DND-41 (cell line): ENCODE measurements around the gene OGDH.

ENCODE experiments used
- ATAC-seq: fragments of 200-7000 bp; cut with Tn5 transposase; 3 replicates; pipeline ENCODE4 v1.9.1; 2021; ENCODE audit warnings: low read depth; ENCODE audit not compliant: insufficient read depth
- DNase-seq: peaks from one replicate; pipeline ENCODE4 v3.0.0-alpha.2; 2020
- H2AFZ ChIP-seq: 2 replicates; pipeline ENCODE4 v1.6.0; 2012; ENCODE audit warnings: low read depth, low read length
- H3K27ac ChIP-seq: 2 replicates; pipeline ENCODE4 v1.5.1; 2012; ENCODE audit warnings: low read length, inconsistent platforms
- H3K27me3 ChIP-seq: fragments of 200-600 bp; sonication (generic); 2 replicates; pipeline ENCODE4 v1.6.0; 2012; ENCODE audit warnings: low read length, mild to moderate bottlenecking, inconsistent platforms; ENCODE audit not compliant: insufficient read depth, poor library complexity
- H3K36me3 ChIP-seq: 2 replicates; pipeline ENCODE4 v1.5.1; 2012; ENCODE audit warnings: low read length, inconsistent platforms; ENCODE audit not compliant: insufficient read depth
- H3K4me1 ChIP-seq: 2 replicates; pipeline ENCODE4 v1.5.1; 2012; ENCODE audit warnings: mild to moderate bottlenecking, low read length; ENCODE audit not compliant: insufficient read depth
- H3K4me2 ChIP-seq: 2 replicates; pipeline ENCODE4 v1.6.0; 2012; ENCODE audit warnings: mild to moderate bottlenecking, moderate library complexity, low read length, inconsistent platforms; ENCODE audit not compliant: insufficient read depth
- H3K4me3 ChIP-seq, 2 experiments: fragments of 200-600 bp in 1 of 2; shearing (Covaris generic) in 1 of 2; 2 replicates each; pipeline ENCODE4 v1.5.1; 2012 to 2016; ENCODE audit warnings: inconsistent platforms in 2 of 2, low read length in 2 of 2, mild to moderate bottlenecking in 2 of 2, low read depth in 1 of 2, moderate library complexity in 1 of 2
- H3K79me2 ChIP-seq: 2 replicates; pipeline ENCODE4 v1.6.0; 2012; ENCODE audit warnings: low read length, inconsistent platforms; ENCODE audit not compliant: insufficient read depth
- H3K9ac ChIP-seq: 2 replicates; pipeline ENCODE4 v1.6.0; 2012; ENCODE audit warnings: low read depth, mild to moderate bottlenecking, inconsistent platforms, low read length, moderate library complexity
- H3K9me3 ChIP-seq: 2 replicates; pipeline ENCODE4 v1.5.1; 2012; ENCODE audit warnings: low read length, moderate library complexity, mild to moderate bottlenecking, inconsistent platforms; ENCODE audit not compliant: insufficient read depth, severe bottlenecking
- H4K20me1 ChIP-seq: 2 replicates; pipeline ENCODE4 v1.6.0; 2012; ENCODE audit warnings: low read length; ENCODE audit not compliant: insufficient read depth
- EZH2 ChIP-seq: IDR thresholded peaks from 3 replicates; pipeline ENCODE4 v1.6.1; 2012; ENCODE audit warnings: borderline replicate concordance, low read depth, mild to moderate bottlenecking, moderate library complexity, low read length, inconsistent platforms; ENCODE audit not compliant: severe bottlenecking
- TF ChIP-seq, protein P1 (sequence below): IDR thresholded peaks from 2 replicates; pipeline ENCODE4 v1.5.1; 2012; ENCODE audit warnings: borderline replicate concordance, low read length, moderate library complexity, mild to moderate bottlenecking; ENCODE audit not compliant: poor library complexity, severe bottlenecking; ENCODE audit errors: extremely low read depth

OGDH gene

GRCh38 chr7:44567884-44568283, 38.5 kb upstream of the OGDH start:
- TF ChIP-seq, protein P1, sequence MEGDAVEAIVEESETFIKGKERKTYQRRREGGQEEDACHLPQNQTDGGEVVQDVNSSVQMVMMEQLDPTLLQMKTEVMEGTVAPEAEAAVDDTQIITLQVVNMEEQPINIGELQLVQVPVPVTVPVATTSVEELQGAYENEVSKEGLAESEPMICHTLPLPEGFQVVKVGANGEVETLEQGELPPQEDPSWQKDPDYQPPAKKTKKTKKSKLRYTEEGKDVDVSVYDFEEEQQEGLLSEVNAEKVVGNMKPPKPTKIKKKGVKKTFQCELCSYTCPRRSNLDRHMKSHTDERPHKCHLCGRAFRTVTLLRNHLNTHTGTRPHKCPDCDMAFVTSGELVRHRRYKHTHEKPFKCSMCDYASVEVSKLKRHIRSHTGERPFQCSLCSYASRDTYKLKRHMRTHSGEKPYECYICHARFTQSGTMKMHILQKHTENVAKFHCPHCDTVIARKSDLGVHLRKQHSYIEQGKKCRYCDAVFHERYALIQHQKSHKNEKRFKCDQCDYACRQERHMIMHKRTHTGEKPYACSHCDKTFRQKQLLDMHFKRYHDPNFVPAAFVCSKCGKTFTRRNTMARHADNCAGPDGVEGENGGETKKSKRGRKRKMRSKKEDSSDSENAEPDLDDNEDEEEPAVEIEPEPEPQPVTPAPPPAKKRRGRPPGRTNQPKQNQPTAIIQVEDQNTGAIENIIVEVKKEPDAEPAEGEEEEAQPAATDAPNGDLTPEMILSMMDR, result peak; percentile 2
- TF ChIP-seq EZH2, result no peak
- H3K9ac ChIP-seq, result no peak overlapping the region
- H3K4me1 ChIP-seq, result peaks cover 14% of the 10 kb centered on the region

DNA sequence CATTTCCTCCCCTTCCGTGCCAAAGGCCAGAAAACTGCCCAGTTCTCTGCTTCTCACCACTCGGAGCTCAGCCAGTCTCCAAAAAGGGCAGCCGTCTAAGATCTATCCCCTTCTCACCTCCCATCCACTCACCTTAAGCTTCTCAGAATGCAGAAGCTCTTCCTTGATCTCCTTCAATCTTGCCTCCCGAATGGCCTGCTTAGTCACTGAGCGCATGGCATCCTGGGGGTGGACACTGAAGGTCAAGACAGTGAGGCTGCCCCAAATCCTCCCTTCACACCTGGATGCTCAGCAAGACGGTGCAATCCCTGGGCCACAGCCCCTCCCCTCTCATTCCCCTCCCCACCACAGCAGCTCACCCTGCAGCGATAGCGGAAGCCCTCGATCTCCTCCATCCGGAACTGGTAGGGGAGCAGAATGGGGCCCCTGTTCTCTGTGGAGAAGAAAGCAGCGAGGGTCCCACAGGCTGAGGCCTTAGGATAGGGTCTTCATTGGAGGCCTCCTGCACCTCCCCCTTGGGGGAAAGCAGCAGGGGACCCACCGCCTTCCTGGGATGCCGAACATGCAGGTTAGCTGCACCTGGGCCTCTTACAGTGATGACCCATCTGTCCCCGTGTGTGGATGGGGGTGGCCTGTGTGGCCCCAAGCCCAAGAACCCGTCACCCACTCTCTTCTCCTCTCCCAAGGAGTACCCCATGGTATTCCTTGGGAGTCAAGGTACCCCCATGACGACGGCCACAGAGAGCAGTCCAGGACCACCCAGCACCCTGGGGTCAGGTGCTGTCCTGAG, 37.5 kb upstream of the OGDH start:
- Histone ChIP-seq H3K79me2 (peaks cover 28% of the 10 kb centered on the region), H4K20me1 (peaks cover 48% of the 10 kb centered on the region), H2AFZ (no peak overlapping the region), H3K9me3 (no peaks in the 10 kb centered on the region), H3K27me3 (no peaks in the 10 kb centered on the region), H3K4me1 (peaks cover 19% of the 10 kb centered on the region), H3K27ac (no peak overlapping the region), H3K36me3 (peaks cover 95% of the 10 kb centered on the region), H3K9ac (no peak overlapping the region), H3K4me2 (no peak overlapping the region), H3K4me3 (no peak overlapping the region)
- DNase-seq (no peak), ATAC-seq (no peak)
- TF ChIP-seq, protein P1, result no peak
- no peak for TF ChIP-seq EZH2

More at GRCh38 chr7:44567884-44568283, 38.5 kb upstream of the OGDH start:
- H3K79me2 ChIP-seq, result peaks cover 17% of the 10 kb centered on the region
- H2AFZ ChIP-seq, result no peak overlapping the region
- H3K27ac ChIP-seq, result no peak overlapping the region
- H3K4me3 ChIP-seq, result no peak overlapping the region
- H3K27me3 ChIP-seq, result no peaks in the 10 kb centered on the region
- no peak overlapping the region for H3K4me2 ChIP-seq
- H3K9me3 ChIP-seq, result no peaks in the 10 kb centered on the region
- peaks cover 54% of the 10 kb centered on the region for H4K20me1 ChIP-seq
- DNase-seq (no peak), ATAC-seq (no peak)
- H3K36me3 ChIP-seq, result peaks cover 88% of the 10 kb centered on the region

DNA sequence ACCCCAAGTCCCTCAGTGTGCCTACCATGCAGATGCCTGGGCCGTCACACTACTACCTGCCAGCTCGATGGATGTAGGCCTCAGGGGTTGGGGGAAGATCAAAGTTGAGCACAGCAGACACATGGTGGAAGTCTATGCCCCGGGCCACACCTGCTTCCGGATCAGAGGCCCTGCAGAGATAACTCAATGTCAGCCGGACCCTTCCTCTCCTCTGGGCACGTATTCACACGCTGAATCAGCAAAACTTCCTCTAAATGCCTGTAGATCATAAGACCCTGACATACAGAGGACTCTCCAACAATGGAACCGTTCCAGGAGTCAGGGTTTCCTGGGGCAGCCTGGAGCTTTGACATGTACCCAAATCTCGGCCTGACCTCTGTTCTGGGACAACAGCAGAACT, 36.5 kb upstream of the OGDH start:
- ATAC-seq (no peak), DNase-seq (no peak)
- Histone ChIP-seq H3K27me3 (no peaks in the 10 kb centered on the region), H4K20me1 (peaks cover 38% of the 10 kb centered on the region), H3K27ac (no peak overlapping the region), H3K4me1 (peaks cover 27% of the 10 kb centered on the region), H3K4me3 (no peak overlapping the region), H3K36me3 (peaks cover 88% of the 10 kb centered on the region), H3K9me3 (no peaks in the 10 kb centered on the region), H3K4me2 (no peak overlapping the region), H2AFZ (no peak overlapping the region), H3K79me2 (peaks cover 38% of the 10 kb centered on the region), H3K9ac (no peak overlapping the region)
- TF ChIP-seq EZH2, result no peak
- TF ChIP-seq, protein P1, result no peak
